HS-27A (cell line): Measurements from ENCODE around the gene CENPB.
"Not testable (repeated sequence)": the region's sequence is repeated elsewhere in the genome, so short reads cannot be mapped to it uniquely, and the experiment has no call there.

Source experiments
- DNase-seq: peaks from one replicate; pipeline ENCODE4 v3.0.0-alpha.2; 2012; ENCODE audit warnings: low read depth, missing footprints

Gene CENPB

DNA sequence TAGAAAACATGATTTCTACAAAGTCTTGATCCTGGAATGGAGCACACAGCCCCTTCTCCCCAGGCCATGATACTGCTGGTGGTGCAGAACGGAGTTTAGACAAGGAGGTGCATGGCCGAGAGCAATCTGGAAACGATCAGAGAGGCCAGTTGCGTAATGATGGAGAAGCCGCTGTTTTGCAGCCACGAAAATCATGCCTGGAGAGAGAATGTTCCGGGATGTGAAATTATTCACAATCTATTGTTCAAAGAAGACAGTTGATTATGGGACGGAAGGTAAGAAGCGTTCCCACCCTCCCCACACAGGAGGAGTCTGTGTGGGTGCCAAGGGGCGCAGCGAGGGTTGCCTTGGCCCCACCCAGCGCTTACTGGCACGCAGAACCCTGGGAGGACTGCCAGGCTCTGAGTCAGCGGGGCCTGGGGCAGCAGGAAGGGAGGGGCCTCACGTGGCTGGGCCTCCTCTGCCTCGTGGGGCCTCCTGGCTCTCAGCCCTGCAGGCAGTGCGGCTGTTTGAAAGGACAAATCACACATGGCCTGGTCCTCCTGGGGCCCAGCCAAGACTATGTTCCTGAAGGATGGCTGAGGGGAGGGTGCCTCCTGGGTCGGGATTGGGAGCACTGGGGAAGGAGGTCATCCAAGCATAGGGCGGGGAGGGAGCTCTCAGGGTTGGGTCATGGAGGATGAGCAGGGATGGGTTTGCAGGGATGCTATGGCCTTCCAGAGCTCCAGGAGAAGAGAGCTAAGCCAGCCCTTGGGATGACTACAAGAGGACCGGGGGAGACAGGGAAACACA, 25.1 kb upstream of the CENPB start:
- peak; percentile 98 for DNase-seq

DNA sequence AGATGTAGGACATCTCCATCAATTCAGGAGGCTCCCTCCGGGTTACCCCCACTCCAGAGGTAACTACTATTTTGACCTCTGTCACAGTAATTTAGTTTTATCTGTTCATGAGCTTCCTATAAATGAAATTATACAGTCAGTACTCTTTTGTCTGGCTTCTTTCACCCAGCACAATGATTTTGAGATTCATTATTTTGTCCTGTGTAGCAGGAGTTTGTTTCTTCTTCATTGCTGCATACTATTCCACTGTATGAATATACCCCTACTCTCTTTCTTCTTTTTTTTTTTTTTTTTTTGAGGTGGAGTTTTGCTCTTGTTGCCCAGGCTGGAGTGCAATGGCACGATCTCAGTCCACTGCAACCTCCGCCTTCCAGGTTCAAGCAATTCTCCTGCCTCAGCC, 22.0 kb upstream of the CENPB start:
- no peak for DNase-seq

DNA sequence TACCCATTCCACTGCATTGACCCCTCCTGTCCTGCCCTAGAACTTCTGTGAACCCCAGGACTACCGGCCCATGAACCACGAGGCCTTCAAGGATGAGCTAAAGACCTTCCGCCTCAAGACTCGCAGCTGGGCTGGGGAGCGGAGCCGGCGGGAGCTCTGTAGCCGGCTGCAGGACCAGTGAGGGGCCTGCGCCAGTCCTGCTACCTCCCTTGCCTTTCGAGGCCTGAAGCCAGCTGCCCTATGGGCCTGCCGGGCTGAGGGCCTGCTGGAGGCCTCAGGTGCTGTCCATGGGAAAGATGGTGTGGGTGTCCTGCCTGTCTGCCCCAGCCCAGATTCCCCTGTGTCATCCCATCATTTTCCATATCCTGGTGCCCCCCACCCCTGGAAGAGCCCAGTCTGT, 18.2 kb upstream of the CENPB start:
- no peak for DNase-seq

DNA sequence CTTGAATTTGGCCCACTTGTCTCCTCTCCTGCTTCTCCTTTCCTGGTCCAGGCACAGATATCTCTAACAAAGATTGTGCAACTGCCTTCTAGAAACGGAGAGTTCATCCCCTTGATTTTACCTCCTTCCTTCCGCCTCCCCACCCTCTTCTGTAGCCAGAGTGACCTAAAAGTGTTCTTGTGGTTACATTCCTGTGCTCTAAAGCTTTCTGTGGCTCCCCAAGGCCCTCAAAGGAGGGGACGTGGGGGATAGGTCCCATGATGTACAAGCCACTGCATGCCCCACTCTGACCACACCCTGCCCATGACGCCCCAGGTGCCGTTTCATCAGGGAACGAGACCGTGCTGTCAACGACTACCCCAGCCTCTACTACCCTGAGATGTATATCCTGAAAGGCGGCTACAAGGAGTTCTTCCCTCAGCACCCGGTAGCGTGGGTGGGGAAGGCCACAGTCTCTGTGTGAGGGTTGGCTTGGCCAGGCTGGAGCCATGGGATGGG, 17.8 kb upstream of the CENPB start:
- DNase-seq = no peak

DNA sequence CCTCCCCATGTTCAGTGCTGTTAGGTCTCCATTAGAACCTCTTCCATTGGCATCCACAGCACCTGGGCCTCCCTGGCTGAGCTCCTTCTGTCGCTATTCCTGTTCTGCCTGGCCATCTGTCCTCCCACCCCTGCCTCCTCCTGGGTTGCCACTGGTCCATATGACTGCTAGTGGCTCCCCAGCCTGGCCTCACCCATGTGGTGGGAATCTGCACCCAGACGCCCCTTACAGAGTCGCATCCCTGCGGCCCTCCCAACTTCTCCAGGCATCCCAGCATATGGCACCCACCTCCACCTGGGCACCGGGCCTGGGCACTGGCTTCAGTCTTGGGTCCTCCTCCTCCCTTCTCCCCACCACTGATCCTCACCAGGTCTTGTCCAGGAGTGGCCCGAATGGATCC, 17.3 kb upstream of the CENPB start:
- DNase-seq = no peak

DNA sequence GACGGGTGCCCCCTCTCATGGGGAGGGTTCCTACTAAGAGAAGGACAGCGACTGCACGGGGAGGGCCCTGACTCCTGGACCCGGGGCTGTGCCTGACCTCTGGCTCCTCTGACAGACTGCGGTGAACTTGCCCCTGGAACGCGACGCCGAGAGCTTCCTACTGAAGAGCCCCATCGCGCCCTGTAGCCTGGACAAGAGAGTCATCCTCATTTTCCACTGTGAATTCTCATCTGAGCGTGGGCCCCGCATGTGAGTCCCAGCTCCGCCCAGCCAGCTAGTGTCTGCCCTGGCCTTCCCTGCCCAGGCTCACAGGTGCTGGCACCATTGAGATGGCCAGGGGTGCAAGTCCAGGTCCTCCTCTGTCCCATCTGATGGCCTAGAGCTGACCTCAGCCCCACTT, 16.7 kb upstream of the CENPB start:
- no peak for DNase-seq

DNA sequence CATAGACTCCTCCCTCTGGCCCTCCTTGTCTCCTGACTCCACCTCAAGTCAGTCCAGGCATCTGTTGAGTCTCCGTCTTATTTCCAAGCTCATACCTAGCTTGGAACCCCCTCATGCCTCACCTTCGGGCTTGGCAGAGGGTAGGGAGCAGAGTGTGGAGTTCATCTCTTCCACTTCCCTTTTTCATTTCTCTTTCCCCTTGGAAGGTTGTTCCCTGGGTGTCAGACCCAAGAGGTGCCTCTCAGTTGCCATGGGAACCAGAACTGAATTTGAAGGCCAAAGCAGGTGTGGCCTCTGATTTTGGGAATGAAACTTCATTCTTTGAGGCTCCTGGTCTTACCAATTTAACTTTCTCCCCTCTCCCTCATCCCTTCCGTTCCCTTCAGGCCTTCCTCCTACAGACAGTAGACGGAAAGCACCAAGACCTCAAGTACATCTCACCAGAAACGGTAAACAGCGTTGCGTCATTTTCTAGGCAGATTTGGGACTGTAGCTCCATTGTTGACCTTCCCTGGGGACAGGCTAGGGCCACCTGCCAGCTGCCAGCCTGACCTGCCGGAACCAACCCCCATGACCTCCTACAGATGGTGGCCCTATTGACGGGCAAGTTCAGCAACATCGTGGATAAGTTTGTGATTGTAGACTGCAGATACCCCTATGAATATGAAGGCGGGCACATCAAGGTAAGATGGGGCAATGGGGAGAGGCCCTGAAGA, 16.1 kb upstream of the CENPB start:
- no peak for DNase-seq

DNA sequence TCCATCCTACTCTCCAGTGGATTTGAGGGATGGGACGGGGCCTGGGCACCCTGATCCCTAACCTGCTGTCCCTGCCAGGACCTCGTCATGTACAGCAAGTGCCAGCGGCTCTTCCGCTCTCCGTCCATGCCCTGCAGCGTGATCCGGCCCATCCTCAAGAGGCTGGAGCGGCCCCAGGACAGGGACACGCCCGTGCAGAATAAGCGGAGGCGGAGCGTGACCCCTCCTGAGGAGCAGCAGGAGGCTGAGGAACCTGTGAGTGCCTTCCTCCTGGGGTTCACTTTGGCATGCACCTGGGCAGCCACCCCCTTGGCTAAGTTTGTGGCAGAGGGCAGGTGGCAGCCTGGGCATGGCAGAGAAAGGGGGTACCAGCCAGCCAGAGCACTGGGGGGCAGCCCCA, 15.3 kb upstream of the CENPB start:
- no peak for DNase-seq

DNA sequence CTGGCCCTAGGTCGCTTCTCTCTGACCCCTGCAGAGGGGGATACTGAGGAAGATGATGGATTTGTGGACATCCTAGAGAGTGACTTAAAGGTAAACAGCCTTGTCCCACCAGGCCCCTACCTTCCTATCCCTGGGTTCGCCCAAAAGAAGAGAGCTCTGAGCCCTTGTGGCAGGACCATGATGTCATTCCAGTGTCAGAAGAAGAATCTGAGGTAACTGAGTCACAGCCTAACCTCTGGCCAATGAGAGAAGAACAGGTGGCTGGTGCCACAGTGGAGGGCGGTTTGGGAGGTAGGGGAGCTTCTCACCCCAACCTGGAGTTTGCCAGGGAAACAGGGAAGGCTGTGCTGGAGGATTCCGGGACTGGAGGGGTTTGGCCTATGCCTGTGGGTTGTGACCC, 14.8 kb upstream of the CENPB start:
- no peak for DNase-seq

DNA sequence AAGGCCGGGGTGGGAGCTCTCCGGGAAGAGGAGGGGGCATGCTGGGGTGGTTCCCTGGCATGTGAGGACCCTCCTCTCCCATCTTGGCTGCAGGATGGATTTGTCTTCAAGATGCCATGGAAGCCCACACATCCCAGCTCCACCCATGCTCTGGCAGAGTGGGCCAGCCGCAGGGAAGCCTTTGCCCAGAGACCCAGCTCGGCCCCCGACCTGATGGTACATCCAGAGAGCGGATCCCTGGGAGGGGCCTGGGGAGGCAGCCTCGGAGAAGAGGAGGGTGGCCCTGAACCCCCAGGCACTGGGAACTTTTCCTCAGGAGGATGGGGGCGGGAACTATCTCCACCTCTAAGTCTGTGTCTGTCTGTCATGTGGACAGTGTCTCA, 14.3 kb upstream of the CENPB start:
- no peak for DNase-seq

DNA sequence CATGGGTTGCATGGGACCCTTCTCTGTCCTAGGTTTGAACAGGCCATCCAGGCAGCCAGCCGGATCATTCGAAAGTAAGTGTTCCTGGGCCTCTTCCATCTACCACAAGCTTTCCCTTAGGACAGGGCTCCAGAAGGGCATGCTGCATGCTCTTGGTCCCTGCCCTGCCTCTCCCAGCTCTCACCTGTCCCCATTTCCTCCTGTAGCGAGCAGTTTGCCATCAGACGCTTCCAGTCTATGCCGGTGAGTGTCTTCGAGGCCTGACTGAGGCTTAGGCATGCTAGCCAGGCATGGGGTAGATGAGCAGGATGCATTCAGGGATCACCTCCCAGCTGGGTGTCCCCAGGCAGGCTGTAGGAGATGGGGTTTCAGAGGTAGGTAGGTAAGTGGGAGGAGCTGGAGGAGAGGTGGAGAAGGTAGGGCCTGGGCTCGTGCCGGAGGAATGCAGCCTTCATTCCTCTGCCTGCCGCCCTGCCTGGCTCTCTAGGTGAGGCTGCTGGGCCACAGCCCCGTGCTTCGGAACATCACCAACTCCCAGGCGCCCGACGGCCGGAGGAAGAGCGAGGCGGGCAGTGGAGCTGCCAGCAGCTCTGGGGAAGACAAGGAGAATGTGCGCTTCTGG, 13.8 kb upstream of the CENPB start:
- DNase-seq = no peak

DNA sequence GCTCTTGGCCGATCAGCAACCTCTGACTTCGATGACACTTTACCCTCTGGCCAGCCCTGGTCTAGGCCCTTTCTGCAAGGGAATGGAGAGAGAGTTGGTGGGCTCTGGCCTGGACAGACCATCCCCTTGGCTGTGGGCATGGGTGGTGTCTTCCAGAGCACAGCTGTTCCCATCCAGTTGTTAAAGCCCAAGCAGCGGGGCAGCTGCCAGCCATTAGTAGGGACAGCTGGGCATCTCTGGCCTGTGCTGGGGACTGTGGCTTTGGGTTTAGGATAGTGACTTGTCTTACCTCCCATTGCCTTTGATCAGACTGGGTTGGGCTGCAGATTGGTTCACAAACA, 12.3 kb upstream of the CENPB start:
- no peak for DNase-seq

DNA sequence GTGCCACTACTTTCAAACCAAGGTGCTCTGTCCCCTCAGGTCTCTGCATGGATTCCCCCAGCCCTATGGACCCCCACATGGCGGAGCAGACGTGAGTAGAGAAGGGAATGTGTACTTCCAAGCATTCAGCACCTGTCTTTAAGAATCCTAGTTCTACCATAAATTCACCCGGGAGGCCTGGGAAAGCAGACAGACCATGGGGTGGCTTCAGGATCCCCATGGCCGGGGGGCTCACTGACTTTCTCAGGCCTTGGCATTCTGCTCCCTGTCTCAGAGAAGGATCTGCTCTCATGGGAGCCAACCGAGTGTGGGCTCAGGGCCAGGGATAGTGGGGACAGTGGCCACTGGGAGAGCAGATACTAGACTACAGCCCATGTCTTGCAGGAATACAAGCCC, 11.8 kb upstream of the CENPB start:
- DNase-seq = no peak

DNA sequence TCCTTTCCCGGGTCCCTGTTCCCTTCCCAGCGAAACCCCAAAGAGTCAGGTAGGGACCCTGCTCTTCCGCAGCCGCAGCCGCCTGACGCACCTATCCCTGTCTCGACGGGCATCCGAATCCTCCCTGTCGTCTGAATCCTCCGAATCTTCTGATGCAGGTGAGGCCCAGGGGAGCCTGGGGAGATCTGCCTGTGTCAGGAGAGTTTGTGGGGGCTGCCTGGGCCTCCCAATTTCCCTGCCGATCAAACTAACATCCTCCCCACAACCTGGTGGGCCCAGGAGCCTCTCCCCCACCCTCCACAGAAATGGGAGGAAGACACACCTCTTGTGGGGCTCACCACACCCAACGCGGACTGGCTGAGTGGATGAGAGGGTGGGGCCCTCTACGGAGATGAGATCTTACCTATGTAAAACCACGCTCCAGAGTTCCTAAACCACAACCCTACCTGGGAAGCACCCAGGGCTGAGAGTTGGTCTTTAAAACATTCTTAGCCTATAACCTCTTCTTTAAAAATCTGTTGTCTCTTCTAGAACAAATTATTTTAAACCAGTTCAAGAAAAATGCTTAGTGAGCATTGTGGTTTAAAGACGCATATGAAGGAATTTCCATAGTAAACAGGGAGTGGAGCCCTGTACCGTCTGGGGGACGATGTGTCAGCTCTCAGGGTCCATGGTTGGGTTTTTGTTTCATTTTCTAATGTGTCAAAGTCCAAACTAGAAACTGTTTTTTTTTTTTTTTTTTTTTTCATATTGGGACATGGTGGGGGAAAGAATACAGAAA, 11.2 kb upstream of the CENPB start:
- no peak for DNase-seq

DNA sequence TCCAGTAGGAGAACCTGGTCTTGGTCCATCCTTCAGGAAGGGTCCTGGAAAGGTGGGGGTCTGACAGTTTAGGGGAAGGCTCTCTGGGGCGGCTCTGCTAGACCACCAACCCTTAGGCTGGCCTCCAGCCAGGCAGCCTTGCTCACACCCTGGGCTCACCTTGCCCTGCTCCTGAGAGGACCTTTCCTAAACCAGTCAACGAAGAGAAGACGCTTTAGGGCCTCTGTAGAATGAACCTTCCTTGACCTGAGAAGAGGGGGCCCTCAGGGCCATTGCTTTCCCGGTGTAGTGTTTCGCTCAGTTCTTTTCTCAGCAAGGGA, 10.6 kb upstream of the CENPB start:
- DNase-seq = no peak

DNA sequence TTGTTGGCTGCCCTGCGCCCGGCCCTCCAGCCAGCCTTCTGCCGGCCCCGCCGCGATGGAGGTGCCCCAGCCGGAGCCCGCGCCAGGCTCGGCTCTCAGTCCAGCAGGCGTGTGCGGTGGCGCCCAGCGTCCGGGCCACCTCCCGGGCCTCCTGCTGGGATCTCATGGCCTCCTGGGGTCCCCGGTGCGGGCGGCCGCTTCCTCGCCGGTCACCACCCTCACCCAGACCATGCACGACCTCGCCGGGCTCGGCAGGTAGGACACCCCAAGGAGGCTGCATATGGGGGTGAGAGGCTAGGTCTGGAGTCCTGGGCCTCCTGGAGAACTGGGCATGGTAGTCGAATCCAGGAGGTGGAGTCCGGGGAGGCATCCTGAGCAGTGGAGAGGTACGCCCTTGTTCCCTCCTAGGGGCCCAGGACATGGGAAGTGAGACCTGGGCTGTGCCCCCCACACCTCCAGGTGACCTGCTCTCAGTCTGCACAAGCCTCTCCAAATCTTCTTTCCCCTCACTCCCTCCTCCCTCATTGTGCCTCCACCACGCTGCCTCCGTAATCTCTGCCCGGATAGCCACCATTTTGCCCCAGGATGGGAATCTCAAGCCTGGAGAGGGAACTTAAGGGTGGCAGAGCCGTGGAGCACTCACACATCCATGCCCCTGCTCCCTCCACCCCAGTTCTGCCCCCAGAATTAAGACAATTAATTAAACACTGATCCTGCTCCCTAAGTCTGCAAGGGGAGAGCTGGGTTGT, 10.1 kb upstream of the CENPB start:
- DNase-seq = no peak

DNA sequence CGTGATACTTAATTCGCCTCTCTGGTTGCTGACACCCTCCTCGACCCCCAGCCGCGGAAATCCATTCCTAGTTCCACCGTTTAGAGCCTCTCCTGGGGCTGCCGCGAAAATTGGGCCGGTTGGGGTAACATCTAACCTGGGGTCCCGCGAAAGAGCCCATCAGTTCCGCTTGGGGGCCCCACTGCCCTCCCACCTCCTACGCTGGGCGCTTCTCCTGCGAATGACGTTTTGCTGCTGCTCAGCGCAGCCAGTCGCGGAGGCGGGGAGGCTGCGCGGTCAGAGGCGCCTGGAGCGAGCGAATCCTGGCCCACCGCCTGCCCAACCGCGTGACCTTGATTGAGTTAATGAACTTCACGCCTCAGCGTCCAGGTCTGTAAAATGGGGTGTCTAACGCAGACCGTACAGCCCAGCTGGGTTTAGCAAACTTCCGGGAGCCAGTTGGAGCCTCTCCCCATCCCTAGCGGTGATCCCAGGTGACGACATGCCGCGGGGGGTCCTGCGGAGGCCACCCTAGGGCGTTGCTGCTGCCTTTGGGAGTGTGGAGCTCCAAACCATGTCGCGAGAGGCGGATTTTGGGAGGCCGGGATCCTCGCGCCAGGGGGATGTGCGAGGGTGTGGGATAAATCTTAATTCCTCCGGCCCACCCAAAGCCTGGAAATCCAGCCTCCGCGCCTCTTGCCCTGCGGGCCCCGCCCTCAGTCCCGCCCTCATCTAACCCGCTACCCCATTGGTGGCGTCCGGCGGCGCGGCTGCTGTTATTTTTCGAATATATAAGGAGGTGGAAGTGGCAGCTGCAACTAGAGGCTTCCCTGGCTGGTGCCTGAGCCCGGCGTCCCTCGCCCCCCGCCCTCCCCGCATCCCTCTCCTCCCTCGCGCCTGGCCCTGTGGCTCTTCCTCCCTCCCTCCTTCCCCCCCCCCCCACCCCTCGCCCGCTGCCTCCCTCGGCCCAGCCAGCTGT, 9.2 kb upstream of the CENPB start, which contains the start of gene CDC25B:
CDC25B (plus strand) TSS at position 800 of the 958 bp plus-strand sequence. CDS start 222 bp downstream, outside the sequence.
- peak; percentile 88 for DNase-seq

DNA sequence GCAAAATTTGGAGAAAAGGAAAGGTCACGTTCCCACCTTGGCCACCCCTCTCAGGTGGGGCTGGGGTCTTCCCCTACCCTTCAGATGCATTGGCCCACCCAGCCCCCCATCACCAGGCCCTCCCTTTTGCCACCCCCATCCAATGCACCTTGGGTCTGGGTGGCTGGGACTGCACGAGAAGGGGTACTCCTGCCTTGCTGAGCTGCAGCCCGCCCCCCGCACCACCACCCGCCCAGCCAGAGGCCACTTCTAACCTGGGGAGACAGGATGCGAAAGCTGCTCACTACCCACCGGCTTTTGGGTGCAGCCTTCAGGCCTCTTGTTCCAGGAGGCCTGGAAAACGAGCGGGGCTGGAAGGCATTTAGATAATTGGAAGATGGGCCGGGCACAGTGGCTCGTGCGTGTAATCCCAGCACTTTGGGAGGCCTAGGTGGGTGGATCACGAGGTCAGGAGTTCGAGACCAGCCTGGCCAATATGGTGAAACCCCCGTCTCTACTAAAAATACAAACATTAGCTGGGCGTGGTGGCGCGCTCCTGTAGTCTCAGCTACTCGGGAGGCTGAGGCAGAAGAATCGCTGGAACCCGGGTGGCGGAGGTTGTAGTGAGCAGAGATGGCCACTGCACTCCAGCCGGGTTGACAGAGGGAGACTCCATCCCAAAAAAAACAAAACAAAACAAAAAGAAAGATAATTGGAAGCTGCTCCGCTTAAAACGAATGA, 8.3 kb upstream of the CENPB start:
- DNase-seq = no peak

DNA sequence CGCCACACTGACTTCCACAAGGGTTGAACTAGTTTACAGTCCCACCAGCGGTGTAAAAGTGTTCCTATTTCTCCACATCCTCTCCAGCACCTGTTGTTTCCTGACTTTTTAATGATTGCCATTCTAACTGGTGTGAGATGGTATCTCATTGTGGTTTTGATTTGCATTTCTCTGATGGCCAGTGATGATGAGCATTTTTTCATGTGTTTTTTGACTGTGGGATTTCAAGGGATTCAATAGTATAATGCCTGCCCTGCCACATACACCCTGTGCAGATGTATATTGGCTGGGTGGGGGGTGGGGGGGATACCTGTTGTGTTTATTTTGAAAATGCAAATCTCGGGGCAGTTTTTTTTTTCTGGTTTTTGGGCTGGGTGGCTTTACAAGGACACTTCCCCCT, 7.6 kb upstream of the CENPB start:
- DNase-seq = not testable (repeated sequence)

DNA sequence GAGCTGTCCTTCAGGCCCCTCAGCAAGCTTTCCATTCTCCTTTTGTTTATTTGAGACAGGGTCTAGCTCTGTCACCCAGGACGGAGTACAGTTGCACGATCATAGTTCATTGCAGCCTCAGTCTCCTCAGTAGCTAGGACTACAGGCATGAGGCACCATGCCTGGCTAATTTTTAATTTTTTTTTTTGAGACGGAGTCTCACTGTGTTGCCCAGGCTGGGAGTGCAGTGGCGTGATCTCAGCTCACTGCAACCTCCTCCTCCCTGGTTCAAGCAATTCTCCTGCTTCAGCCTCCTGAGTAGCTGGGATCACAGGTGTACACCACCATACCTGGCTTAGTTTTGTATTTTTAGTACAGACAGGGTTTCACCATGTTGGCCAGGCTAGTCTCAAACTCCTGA, 2.7 kb upstream of the CENPB start:
- not testable (repeated sequence) for DNase-seq
